ENCODE results near the gene P3H3. TPM values are rescaled to one million over a fixed set of nuclear protein-coding genes. Genes with fewer than 3 reads are reported as not detected.
A peak's percentile ranks its signal among the peaks of the same experiment; 100 is the strongest.

P3H3 gene
- total and polyA plus RNA-seq, 9 of the 15 experiments (the other 6 are each of a cell fraction or from before 2014, with no cell fraction given), result 0.03 to 15.0 (median 4.8) TPM

DNA sequence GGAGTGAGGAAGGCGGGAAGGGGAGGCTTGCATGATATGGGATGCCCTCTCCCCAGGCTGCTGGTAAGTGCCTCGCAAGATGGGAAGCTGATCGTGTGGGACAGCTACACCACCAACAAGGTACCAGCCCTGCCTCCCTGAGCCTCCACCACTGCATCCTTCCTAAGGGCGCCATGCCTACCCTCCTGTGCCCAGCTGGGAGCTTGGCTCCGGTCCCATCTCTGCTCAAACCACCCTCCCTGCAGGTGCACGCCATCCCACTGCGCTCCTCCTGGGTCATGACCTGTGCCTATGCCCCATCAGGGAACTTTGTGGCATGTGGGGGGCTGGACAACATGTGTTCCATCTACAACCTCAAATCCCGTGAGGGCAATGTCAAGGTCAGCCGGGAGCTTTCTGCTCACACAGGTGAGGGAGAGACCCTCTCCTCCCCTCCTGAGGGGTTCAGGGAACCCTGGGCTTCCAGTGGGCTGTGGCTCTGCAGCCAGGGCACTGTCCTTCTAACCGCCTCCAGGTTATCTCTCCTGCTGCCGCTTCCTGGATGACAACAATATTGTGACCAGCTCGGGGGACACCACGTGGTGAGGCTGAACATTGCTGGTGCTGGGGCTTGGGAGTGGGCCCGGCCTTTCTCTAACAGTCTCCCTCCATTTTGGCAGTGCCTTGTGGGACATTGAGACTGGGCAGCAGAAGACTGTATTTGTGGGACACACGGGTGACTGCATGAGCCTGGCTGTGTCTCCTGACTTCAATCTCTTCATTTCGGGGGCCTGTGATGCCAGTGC is 15.1 kb downstream of the P3H3 start (continued):
- TF ChIP-seq JUND (IDR thresholded peaks at IDR 0.05; ENCODE audit: borderline replicate concordance, low read depth, low read length) (0 out of 2 replicates have a peak, but pooled peaks have one; percentile 19), JUND (tag; IDR thresholded peaks at IDR 0.05; ENCODE audit: borderline replicate concordance, low read depth, low read length) (no peak; the same call in 2 of the 3 replicates), POLR2H (tag; IDR thresholded peaks at IDR 0.05; ENCODE audit: low read depth) (no peak), L3MBTL2 (IDR thresholded peaks at IDR 0.05) (peak; percentile 56; the same call in 1 of the 2 replicates), ELF1 (tag; IDR thresholded peaks at IDR 0.05) (peak; percentile 71), SMC3 (conservative IDR thresholded peaks at IDR 0.05; ENCODE audit: insufficient read depth, low read depth, low read length) (0 out of 2 replicates have a peak, but pooled peaks have one; percentile 18)

- ATAC-seq (no peak), FAIRE-seq (no peak), DNase-seq (ENCODE audit: extremely low read depth in 1 of 4, low spot score in 3 of 4) (no peak)
- in situ Hi-C loops (cut with MboI) (no loop called here), intact Hi-C loops (cut with micrococcal nuclease) (no loop called here)
- Histone ChIP-seq H3K27ac (ENCODE audit: extremely low read depth, low read depth, low read length) (no peak overlapping the region), H3K9me1 (ENCODE audit: control insufficient read depth, insufficient read depth, low read length) (no peaks in the 10 kb centered on the region), H3K27me3 (ENCODE audit: control insufficient read depth in 2 of 2, insufficient read depth in 2 of 2, low read length in 2 of 2) (no peaks in the 10 kb centered on the region), H3K9me3 (replicated peaks; ENCODE audit: control insufficient read depth, insufficient read depth, low read depth, low read length) (no peaks in the 10 kb centered on the region), H3K79me2 (ENCODE audit: control insufficient read depth, insufficient read depth, low read length) (peaks cover 19% of the 10 kb centered on the region), H2AFZ (ENCODE audit: low read depth, low read length) (no peak overlapping the region), H3K4me3 (no peak overlapping the region), H3K4me2 (ENCODE audit: insufficient read depth, low read length) (no peak overlapping the region), H3K36me3 (ENCODE audit: control insufficient read depth, insufficient read depth, low read length) (peaks cover 76% of the 10 kb centered on the region; the same call in 2 of the 3 replicates), H4K20me1 (replicated peaks; ENCODE audit: control insufficient read depth, insufficient read depth, low read length) (no peaks in the 10 kb centered on the region), H3K9ac (ENCODE audit: insufficient read depth in 1 of 2, low read depth in 2 of 2, low read length in 2 of 2) (no peak overlapping the region; a peak in 1 of 4 replicates), H3K4me1 (replicated peaks in 1 of 2; ENCODE audit: control insufficient read depth in 2 of 2, insufficient read depth in 2 of 2, low read length in 2 of 2) (peaks cover 15 to 32% of the 10 kb centered on the region in 2 experiments; a peak in 4 of 5 replicates)
- TF ChIP-seq RBFOX2 (IDR thresholded peaks at IDR 0.05; ENCODE audit: low read depth, low read length), result peak; percentile 53
- peak; percentile 67 for TF ChIP-seq POLR2G (IDR thresholded peaks at IDR 0.05; ENCODE audit: low read depth, low read length)
- TF ChIP-seq POU5F1 (IDR thresholded peaks at IDR 0.05; ENCODE audit: borderline replicate concordance, low read depth, low read length, partially characterized antibody), result no peak
- POLR2A ChIA-PET, result interaction anchor here (0.6 to 4.8 kb wide), 4 partner anchors 11 to 305 kb away, joined by 3 to 24 read pairs (median 4); partner anchors contain the start of gene COPS7A
- CTCF ChIA-PET (ENCODE audit: low intra/inter-chr PET ratio), result no interaction called here
- 95% methylated on average over 7 of the region's 17 CpGs for whole genome bisulfite sequencing (ENCODE audit: insufficient coverage, low coverage, missing lambda C conversion rate)
- no TSS peak for BruUV-seq (replicated peaks)
Observed at GRCh38 chr12:6845395-6845794, 17.2 kb downstream of the P3H3 start.

All from K562 (cell line).